Ishikawa (cell line): ENCODE data around the gene NRXN3.

Experiments used
- CEBPB ChIP-seq: IDR thresholded peaks from 2 replicates; pipeline ENCODE4 v1.6.1; 2012
- CREB1 ChIP-seq: IDR thresholded peaks from 2 replicates; pipeline ENCODE4 v1.6.1; 2012; ENCODE audit warnings: low read depth
- EGR1 ChIP-seq: IDR thresholded peaks from 2 replicates; pipeline ENCODE4 v1.6.1; 2012
- EP300 ChIP-seq: IDR thresholded peaks from 2 replicates; pipeline ENCODE4 v1.6.1; 2012; ENCODE audit warnings: borderline replicate concordance
- FOXM1 ChIP-seq: IDR thresholded peaks from 2 replicates; pipeline ENCODE4 v1.6.1; 2012; ENCODE audit warnings: low read depth, borderline replicate concordance
- NFIC ChIP-seq: IDR thresholded peaks from 2 replicates; pipeline ENCODE4 v1.6.1; 2012
- RAD21 ChIP-seq: IDR thresholded peaks from 2 replicates; pipeline ENCODE4 v1.6.1; 2012; ENCODE audit warnings: low read depth
- TAF1 ChIP-seq: IDR thresholded peaks from 2 replicates; pipeline ENCODE4 v1.6.1; 2012; ENCODE audit warnings: low read depth, mild to moderate bottlenecking
- TCF12 ChIP-seq: IDR thresholded peaks from 2 replicates; pipeline ENCODE4 v1.6.1; 2012; ENCODE audit warnings: low read depth
- TEAD4 ChIP-seq: IDR thresholded peaks from 2 replicates; pipeline ENCODE4 v1.6.1; 2012
- YY1 ChIP-seq: IDR thresholded peaks from 2 replicates; pipeline ENCODE4 v1.6.1; 2012; ENCODE audit warnings: low read depth
- ZBTB7A ChIP-seq: IDR thresholded peaks from 2 replicates; pipeline ENCODE4 v1.6.1; 2012; ENCODE audit warnings: low read depth
- TF ChIP-seq, protein P1 (sequence below): IDR thresholded peaks from 2 replicates; pipeline ENCODE4 v1.6.1; 2012
- TF ChIP-seq, protein P2 (sequence below): IDR thresholded peaks from 2 replicates; pipeline ENCODE4 v1.6.1; 2012; ENCODE audit warnings: low read depth, mild to moderate bottlenecking
- TF ChIP-seq, protein P3 (sequence below): IDR thresholded peaks from 2 replicates; pipeline ENCODE4 v1.6.1; 2012

Gene NRXN3

DNA sequence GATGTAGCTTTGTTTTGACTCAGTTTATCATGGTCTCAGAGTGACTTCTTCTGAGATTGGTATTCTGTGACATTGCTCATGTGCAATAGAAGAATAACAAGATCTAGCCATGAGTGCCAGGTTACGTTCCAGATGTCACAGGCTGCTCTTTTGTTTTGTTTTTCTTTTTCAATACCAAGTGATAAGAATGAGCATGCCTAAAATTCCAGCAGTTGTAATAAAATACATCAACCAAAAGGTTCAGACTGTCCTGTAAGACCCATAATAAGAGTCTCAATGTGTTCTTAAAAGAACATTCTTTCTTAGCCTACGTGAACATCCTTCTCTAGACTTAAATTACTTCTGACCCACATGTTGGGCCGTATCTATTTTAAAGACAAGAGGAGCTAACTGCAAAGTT is 1371.9 kb downstream of the NRXN3 start:
- no peak for TF ChIP-seq EP300
- TF ChIP-seq TCF12, result no peak

DNA sequence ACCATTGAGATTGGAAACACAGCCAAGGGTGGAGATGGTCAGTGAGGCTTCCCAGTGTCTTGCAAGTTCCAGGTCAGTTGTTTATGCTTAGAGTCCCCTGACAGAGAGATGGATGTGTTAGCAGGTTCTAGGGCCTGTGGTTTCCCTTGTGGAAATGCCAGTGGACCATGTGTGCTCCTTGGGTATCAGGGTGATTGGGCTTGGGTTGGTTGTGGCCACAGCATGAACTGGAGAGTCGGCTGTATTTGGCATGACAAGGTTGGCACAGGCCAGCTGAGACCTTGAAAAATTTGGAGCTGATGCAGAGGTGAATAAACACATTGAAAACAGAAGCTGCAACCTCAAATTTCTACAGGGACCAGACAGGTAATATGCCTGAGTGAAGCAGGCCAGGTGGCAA is 1373.2 kb downstream of the NRXN3 start:
- TF ChIP-seq, protein P1, sequence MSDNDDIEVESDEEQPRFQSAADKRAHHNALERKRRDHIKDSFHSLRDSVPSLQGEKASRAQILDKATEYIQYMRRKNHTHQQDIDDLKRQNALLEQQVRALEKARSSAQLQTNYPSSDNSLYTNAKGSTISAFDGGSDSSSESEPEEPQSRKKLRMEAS, result no peak
- TF ChIP-seq CREB1 (no peak), TAF1 (no peak), EGR1 (no peak), FOXM1 (no peak), NFIC (no peak), CEBPB (no peak), RAD21 (no peak), TCF12 (no peak), TEAD4 (no peak), YY1 (no peak)
- TF ChIP-seq, protein P2, sequence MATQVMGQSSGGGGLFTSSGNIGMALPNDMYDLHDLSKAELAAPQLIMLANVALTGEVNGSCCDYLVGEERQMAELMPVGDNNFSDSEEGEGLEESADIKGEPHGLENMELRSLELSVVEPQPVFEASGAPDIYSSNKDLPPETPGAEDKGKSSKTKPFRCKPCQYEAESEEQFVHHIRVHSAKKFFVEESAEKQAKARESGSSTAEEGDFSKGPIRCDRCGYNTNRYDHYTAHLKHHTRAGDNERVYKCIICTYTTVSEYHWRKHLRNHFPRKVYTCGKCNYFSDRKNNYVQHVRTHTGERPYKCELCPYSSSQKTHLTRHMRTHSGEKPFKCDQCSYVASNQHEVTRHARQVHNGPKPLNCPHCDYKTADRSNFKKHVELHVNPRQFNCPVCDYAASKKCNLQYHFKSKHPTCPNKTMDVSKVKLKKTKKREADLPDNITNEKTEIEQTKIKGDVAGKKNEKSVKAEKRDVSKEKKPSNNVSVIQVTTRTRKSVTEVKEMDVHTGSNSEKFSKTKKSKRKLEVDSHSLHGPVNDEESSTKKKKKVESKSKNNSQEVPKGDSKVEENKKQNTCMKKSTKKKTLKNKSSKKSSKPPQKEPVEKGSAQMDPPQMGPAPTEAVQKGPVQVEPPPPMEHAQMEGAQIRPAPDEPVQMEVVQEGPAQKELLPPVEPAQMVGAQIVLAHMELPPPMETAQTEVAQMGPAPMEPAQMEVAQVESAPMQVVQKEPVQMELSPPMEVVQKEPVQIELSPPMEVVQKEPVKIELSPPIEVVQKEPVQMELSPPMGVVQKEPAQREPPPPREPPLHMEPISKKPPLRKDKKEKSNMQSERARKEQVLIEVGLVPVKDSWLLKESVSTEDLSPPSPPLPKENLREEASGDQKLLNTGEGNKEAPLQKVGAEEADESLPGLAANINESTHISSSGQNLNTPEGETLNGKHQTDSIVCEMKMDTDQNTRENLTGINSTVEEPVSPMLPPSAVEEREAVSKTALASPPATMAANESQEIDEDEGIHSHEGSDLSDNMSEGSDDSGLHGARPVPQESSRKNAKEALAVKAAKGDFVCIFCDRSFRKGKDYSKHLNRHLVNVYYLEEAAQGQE, result no peak

DNA sequence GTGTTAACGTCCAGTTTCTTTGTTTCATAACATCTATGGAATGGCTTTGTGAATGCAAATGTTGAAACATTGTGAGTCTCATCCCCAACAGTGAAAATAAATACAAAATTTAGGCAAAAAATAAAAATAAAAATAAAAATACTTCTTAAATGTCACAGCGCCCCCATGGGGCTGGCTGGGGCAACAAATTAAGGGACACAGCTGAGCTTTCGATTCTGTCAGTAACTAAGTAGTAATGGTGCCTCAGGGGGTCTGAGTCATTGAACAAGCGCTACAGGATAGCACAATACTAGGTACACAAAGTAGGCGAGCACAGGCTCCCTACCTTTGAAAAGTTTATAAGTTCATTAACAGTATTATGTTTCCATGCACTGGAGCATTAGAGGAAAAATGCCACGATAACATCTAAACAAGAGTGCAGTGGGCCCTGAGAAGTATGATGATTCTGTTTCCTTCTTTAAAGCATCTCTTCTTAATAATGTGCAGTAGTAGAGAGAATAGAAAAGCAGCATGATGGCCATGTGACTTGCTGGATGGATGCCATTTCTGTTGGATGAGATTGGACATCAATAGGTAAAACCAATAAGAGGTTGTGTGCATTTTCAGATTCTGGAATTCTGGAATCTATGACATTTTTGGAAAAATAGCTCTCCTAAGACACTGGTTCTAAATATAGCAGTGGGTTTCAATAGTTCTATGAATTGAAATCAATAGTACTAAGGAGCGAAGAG is 1374.0 kb downstream of the NRXN3 start:
- TF ChIP-seq EGR1, result no peak
- no peak for TF ChIP-seq YY1
- no peak for TF ChIP-seq TEAD4
- TF ChIP-seq ZBTB7A, result no peak
- TF ChIP-seq NFIC, result no peak
- TF ChIP-seq, protein P1, result no peak
- no peak for TF ChIP-seq EP300
- no peak for TF ChIP-seq TCF12
- TF ChIP-seq RAD21, result no peak
- TF ChIP-seq CREB1, result no peak
- no peak for TF ChIP-seq TAF1

DNA sequence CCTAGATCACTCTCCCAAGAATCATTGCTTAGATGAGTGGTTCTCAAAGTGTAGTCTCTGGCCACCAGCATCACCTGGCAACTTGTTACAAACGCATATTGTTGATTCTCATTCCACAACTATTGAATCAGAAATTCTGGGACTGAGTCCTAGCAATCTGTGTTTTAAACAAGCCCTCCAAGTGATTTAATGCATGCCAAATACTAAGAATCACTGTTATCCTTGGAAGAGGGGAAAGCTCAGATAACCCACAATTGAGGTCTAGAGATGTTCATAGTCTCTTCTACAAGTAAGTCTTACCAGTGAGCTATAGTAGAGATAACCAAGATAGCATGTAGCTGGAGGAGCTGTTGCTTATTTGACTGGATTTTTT is 1374.5 kb downstream of the NRXN3 start:
- TF ChIP-seq NFIC, result no peak
- TF ChIP-seq, protein P1, result no peak
- no peak for TF ChIP-seq RAD21
- TF ChIP-seq, protein P3, sequence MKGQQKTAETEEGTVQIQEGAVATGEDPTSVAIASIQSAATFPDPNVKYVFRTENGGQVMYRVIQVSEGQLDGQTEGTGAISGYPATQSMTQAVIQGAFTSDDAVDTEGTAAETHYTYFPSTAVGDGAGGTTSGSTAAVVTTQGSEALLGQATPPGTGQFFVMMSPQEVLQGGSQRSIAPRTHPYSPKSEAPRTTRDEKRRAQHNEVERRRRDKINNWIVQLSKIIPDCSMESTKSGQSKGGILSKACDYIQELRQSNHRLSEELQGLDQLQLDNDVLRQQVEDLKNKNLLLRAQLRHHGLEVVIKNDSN, result no peak
- no peak for TF ChIP-seq TAF1
- no peak for TF ChIP-seq EP300
- TF ChIP-seq ZBTB7A, result no peak
- no peak for TF ChIP-seq FOXM1
- no peak for TF ChIP-seq TEAD4
- no peak for TF ChIP-seq TCF12
- TF ChIP-seq, protein P2, result no peak
- no peak for TF ChIP-seq EGR1
- no peak for TF ChIP-seq YY1
- TF ChIP-seq CEBPB, result no peak
- TF ChIP-seq CREB1, result no peak

DNA sequence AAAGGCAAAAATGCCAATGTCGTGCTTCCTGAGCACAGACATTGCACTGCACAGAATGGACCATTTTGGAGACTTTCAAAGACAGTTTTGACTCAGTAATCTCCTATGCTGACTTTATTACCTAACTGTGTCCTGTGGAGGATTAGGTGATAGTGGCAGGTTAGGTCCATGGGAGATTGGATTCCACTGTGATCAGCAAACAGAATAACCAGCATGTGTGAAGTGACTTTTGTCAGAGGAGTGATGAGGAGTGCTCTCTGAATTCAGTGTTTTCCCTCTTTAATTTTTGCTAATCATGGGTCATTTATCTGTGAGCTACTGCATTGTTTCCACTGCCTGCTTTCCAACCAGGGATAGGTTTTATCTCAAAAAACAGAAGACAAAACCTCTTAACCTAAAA is 1378.7 kb downstream of the NRXN3 start:
- TF ChIP-seq, protein P2, result no peak
- TF ChIP-seq RAD21 (no peak), TAF1 (no peak), TEAD4 (no peak), CEBPB (no peak), EP300 (no peak), ZBTB7A (no peak), CREB1 (no peak), NFIC (no peak)
- TF ChIP-seq, protein P1, result no peak
- TF ChIP-seq, protein P3, result no peak
